HEK293 (cell line): ENCODE results near the gene PSMG1.

Experiments
- CTCF ChIP-seq: fragments of 450-650 bp; formaldehyde crosslinking; IDR thresholded peaks from 2 replicates; pipeline ENCODE4 v1.5.1; 2016; ENCODE audit warnings: missing biosample characterization, missing genetic modification characterization
- KLF10 ChIP-seq: fragments of 450-650 bp; IDR thresholded peaks from 2 replicates; pipeline ENCODE4 v1.5.1; 2018; ENCODE audit warnings: missing biosample characterization, mild to moderate bottlenecking, missing genetic modification characterization
- YY1 ChIP-seq: fragments of 450-650 bp; formaldehyde crosslinking; IDR thresholded peaks from 2 replicates; pipeline ENCODE4 v1.5.1; 2018; ENCODE audit warnings: missing biosample characterization, missing genetic modification characterization

DNA sequence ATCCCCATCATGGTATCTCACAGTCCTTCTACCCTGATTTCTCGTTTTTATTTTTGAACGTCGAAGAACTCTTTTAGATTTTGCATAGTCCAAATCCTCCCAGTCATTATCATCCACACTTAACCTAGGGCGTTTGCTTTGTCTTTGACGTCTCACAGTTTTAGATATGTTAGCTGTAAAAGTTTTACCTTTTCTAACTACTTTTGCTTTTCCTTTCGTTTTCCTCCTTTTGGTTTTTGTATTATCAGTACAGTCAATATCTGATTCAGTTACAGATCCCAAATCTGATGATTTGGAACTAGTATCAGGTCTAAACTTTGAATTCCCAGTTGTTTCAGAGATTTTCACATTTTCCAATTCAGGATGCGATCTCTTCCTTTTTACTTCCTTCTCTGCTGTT lies 13.1 kb upstream of the PSMG1 start:
- TF ChIP-seq KLF10: no peak
- TF ChIP-seq CTCF (tag by site-specific recombination): no peak
- TF ChIP-seq YY1 (tag by site-specific recombination): no peak
